T-helper 1 cell treated with Interleukin-12 subunit alpha and Interleukin-12 subunit beta and Interleukin-4 antibody, amounts not matched to agents 30 μg/mL and 1 μg/mL, for 36 hours (primary cell): ENCODE measurements around the gene CAVIN1.
"Not testable (repeated sequence)": the region's sequence is repeated elsewhere in the genome, so short reads cannot be mapped to it uniquely, and the experiment has no call there.

Experiments
- H3K27ac Mint-ChIP-seq: one replicate; pipeline ENCODE4 v1.8.0; 2021; ENCODE audit warnings: mild to moderate bottlenecking, mixed read lengths
- H3K27me3 Mint-ChIP-seq: one replicate; pipeline ENCODE4 v1.8.0; 2021; ENCODE audit warnings: low read depth, mixed read lengths
- H3K36me3 Mint-ChIP-seq: one replicate; pipeline ENCODE4 v1.8.0; 2021; ENCODE audit warnings: low read depth, mixed read lengths
- H3K4me1 Mint-ChIP-seq: one replicate; pipeline ENCODE4 v1.8.0; 2021; ENCODE audit warnings: low read depth, mixed read lengths
- H3K4me3 Mint-ChIP-seq: one replicate; pipeline ENCODE4 v1.8.0; 2021; ENCODE audit warnings: mild to moderate bottlenecking, moderate library complexity, mixed read lengths
- H3K9me3 Mint-ChIP-seq: one replicate; pipeline ENCODE4 v1.8.0; 2021; ENCODE audit warnings: mixed read lengths

CAVIN1 gene

GRCh38 chr17:42449176-42449575 lies 26.1 kb upstream of the CAVIN1 start:
- H3K4me1 Mint-ChIP-seq, H3K9me3 Mint-ChIP-seq, H3K27ac Mint-ChIP-seq, H3K36me3 Mint-ChIP-seq, H3K4me3 Mint-ChIP-seq: not testable (repeated sequence)
- H3K27me3 Mint-ChIP-seq, result peaks cover 25% of the 10 kb centered on the region

GRCh38 chr17:42442196-42442565 lies 19.1 kb upstream of the CAVIN1 start:
- H3K36me3 Mint-ChIP-seq, result no peaks in the 10 kb centered on the region
- H3K27ac Mint-ChIP-seq, result no peak overlapping the region
- H3K27me3 Mint-ChIP-seq, result peaks cover 22% of the 10 kb centered on the region
- H3K4me1 Mint-ChIP-seq, result peaks cover 6% of the 10 kb centered on the region
- H3K9me3 Mint-ChIP-seq, result no peaks in the 10 kb centered on the region
- H3K4me3 Mint-ChIP-seq, result no peak overlapping the region

GRCh38 chr17:42441371-42442195 lies 18.5 kb upstream of the CAVIN1 start:
- Mint-ChIP-seq H3K4me1 (peaks cover 6% of the 10 kb centered on the region), H3K27me3 (peaks cover 22% of the 10 kb centered on the region), H3K27ac (no peak overlapping the region), H3K4me3 (no peak overlapping the region), H3K9me3 (no peaks in the 10 kb centered on the region), H3K36me3 (no peaks in the 10 kb centered on the region)

- Mint-ChIP-seq H3K4me1 (peaks cover 6% of the 10 kb centered on the region), H3K27ac (no peak overlapping the region), H3K4me3 (no peak overlapping the region)
Observed at GRCh38 chr17:42438600-42439567, 15.8 kb upstream of the CAVIN1 start.

GRCh38 chr17:42436391-42436790 lies 13.3 kb upstream of the CAVIN1 start:
- H3K27ac Mint-ChIP-seq, result no peak overlapping the region
- H3K9me3 Mint-ChIP-seq, result no peaks in the 10 kb centered on the region
- H3K4me1 Mint-ChIP-seq, result peaks cover under 1% of the 10 kb centered on the region
- peaks cover 16% of the 10 kb centered on the region for H3K27me3 Mint-ChIP-seq
- no peaks in the 10 kb centered on the region for H3K36me3 Mint-ChIP-seq
- no peak overlapping the region for H3K4me3 Mint-ChIP-seq

More at GRCh38 chr17:42438600-42439567, 15.8 kb upstream of the CAVIN1 start:
- Mint-ChIP-seq H3K9me3 (no peaks in the 10 kb centered on the region), H3K27me3 (peaks cover 25% of the 10 kb centered on the region), H3K36me3 (no peaks in the 10 kb centered on the region)

GRCh38 chr17:42431758-42432161 lies 8.7 kb upstream of the CAVIN1 start:
- H3K9me3 Mint-ChIP-seq, result no peaks in the 10 kb centered on the region
- no peak overlapping the region for H3K27ac Mint-ChIP-seq
- H3K36me3 Mint-ChIP-seq, result no peaks in the 10 kb centered on the region
- peaks cover 47% of the 10 kb centered on the region for H3K27me3 Mint-ChIP-seq
- no peak overlapping the region for H3K4me3 Mint-ChIP-seq
- no peaks in the 10 kb centered on the region for H3K4me1 Mint-ChIP-seq

- no peaks in the 10 kb centered on the region for H3K4me1 Mint-ChIP-seq
- H3K27ac Mint-ChIP-seq, result no peak overlapping the region
- peaks cover 59% of the 10 kb centered on the region for H3K27me3 Mint-ChIP-seq
- H3K4me3 Mint-ChIP-seq, result no peak overlapping the region
- no peaks in the 10 kb centered on the region for H3K36me3 Mint-ChIP-seq
- H3K9me3 Mint-ChIP-seq, result no peaks in the 10 kb centered on the region
Observed at GRCh38 chr17:42429726-42430447, 6.8 kb upstream of the CAVIN1 start.

GRCh38 chr17:42428141-42428944 lies 5.3 kb upstream of the CAVIN1 start:
- H3K27ac Mint-ChIP-seq, result no peak overlapping the region
- H3K27me3 Mint-ChIP-seq, result peaks cover 62% of the 10 kb centered on the region
- H3K4me3 Mint-ChIP-seq, result no peak overlapping the region
- H3K36me3 Mint-ChIP-seq, result no peaks in the 10 kb centered on the region
- H3K4me1 Mint-ChIP-seq, result no peaks in the 10 kb centered on the region
- no peaks in the 10 kb centered on the region for H3K9me3 Mint-ChIP-seq

GRCh38 chr17:42424991-42425610 lies 2.0 kb upstream of the CAVIN1 start:
- peaks cover 74% of the 10 kb centered on the region for H3K27me3 Mint-ChIP-seq
- H3K27ac Mint-ChIP-seq, result no peak overlapping the region
- peaks cover 2% of the 10 kb centered on the region for H3K36me3 Mint-ChIP-seq
- H3K4me1 Mint-ChIP-seq, result peaks cover 13% of the 10 kb centered on the region
- no peak overlapping the region for H3K4me3 Mint-ChIP-seq
- H3K9me3 Mint-ChIP-seq, result no peaks in the 10 kb centered on the region

GRCh38 chr17:42423766-42424165 lies 710 bp upstream of the CAVIN1 start:
- Mint-ChIP-seq H3K36me3 (peaks cover 2% of the 10 kb centered on the region), H3K27ac (no peak overlapping the region), H3K4me3 (no peak overlapping the region), H3K4me1 (peaks cover 17% of the 10 kb centered on the region), H3K27me3 (peaks cover 70% of the 10 kb centered on the region), H3K9me3 (no peaks in the 10 kb centered on the region)

GRCh38 chr17:42422412-42422957 lies 571 bp downstream of the CAVIN1 start:
- peaks cover 2% of the 10 kb centered on the region for H3K36me3 Mint-ChIP-seq
- peak overlapping the region; percentile 84 for H3K4me3 Mint-ChIP-seq
- peak overlapping the region; percentile 34 for H3K27ac Mint-ChIP-seq
- peaks cover 58% of the 10 kb centered on the region for H3K27me3 Mint-ChIP-seq
- peaks cover 17% of the 10 kb centered on the region for H3K4me1 Mint-ChIP-seq
- no peaks in the 10 kb centered on the region for H3K9me3 Mint-ChIP-seq

GRCh38 chr17:42421507-42422338 lies 1.3 kb downstream of the CAVIN1 start:
- Mint-ChIP-seq H3K9me3 (no peaks in the 10 kb centered on the region), H3K4me3 (peak overlapping the region; percentile 66), H3K27ac (no peak overlapping the region), H3K27me3 (peaks cover 58% of the 10 kb centered on the region), H3K36me3 (peaks cover 2% of the 10 kb centered on the region), H3K4me1 (peaks cover 17% of the 10 kb centered on the region)
